Fibroblast of mammary gland (primary cell): Measurements from ENCODE around the gene DNAJC7.
"Not testable (repeated sequence)": the region's sequence is repeated elsewhere in the genome, so short reads cannot be mapped to it uniquely, and the experiment has no call there.

Experiments used
- DNase-seq: peaks from one replicate; pipeline ENCODE4 v3.0.0-alpha.2; 2010; ENCODE audit warnings: low read depth
- H3K4me3 ChIP-seq: 2 replicates; pipeline ENCODE4 v1.5.1; 2011; ENCODE audit warnings: low read depth, mild to moderate bottlenecking, low read length, moderate library complexity; ENCODE audit not compliant: control insufficient read depth
- CTCF ChIP-seq: conservative IDR thresholded peaks from 2 replicates; pipeline ENCODE4 v1.5.1; 2011; ENCODE audit warnings: low read depth, low read length, inconsistent platforms; ENCODE audit not compliant: control insufficient read depth, insufficient read depth

Gene DNAJC7

GRCh38 chr17:42025191-42025579, 7.9 kb upstream of the DNAJC7 start:
- no peak for DNase-seq
- no peak for TF ChIP-seq CTCF
- no peak overlapping the region for H3K4me3 ChIP-seq

GRCh38 chr17:42023524-42024349, 6.5 kb upstream of the DNAJC7 start:
- TF ChIP-seq CTCF = no peak
- DNase-seq = peak; percentile 42
- no peak overlapping the region for H3K4me3 ChIP-seq

GRCh38 chr17:42020845-42021244, 3.6 kb upstream of the DNAJC7 start:
- DNase-seq = not testable (repeated sequence)
- peak overlapping the region; percentile 96 for H3K4me3 ChIP-seq

GRCh38 chr17:42019509-42020404, 2.5 kb upstream of the DNAJC7 start, which contains the start of gene NKIRAS2:
NKIRAS2 (plus strand) TSS chr17:42020090; CDS start chr17:42021578, 1,488 bp downstream.
- peak; percentile 83 for DNase-seq
- H3K4me3 ChIP-seq = peak within 1 kb of the TSS; percentile 96
- peak; percentile 67 for TF ChIP-seq CTCF

- TF ChIP-seq CTCF = no peak
- no peak overlapping the region for H3K4me3 ChIP-seq
- no peak for DNase-seq
Observed at GRCh38 chr17:42018988-42019387, 1.7 kb upstream of the DNAJC7 start.

GRCh38 chr17:42018339-42018738, 1.1 kb upstream of the DNAJC7 start:
- DNase-seq = no peak
- no peak for TF ChIP-seq CTCF
- peak overlapping the region; percentile 97 for H3K4me3 ChIP-seq

GRCh38 chr17:42017866-42018200, 594 bp upstream of the DNAJC7 start:
- no peak for DNase-seq
- no peak for TF ChIP-seq CTCF
- H3K4me3 ChIP-seq = peak overlapping the region; percentile 97
